ENCODE data around the gene SEBOX. TPM values are rescaled to one million over a fixed set of nuclear protein-coding genes. Genes with fewer than 3 reads are reported as not detected.
A peak's percentile ranks its signal among the peaks of the same experiment; 100 is the strongest.

The SEBOX gene
- total and polyA plus RNA-seq, 2 of the 8 experiments (the other 6 are each of a cell fraction or from before 2014, with no cell fraction given): not detected

- H3K27ac ChIP-seq (ENCODE audit: low read depth, low read length): peak within 1 kb of the TSS; percentile 72
- peak within 1 kb of the TSS; percentile 90 to 91 for H3K4me2 ChIP-seq (ENCODE audit: insufficient read depth in 1 of 2, low read depth in 2 of 2, low read length in 2 of 2)
- peak within 1 kb of the TSS; percentile 77 for H2BK5ac ChIP-seq (ENCODE audit: low read depth, low read length)
- H3K79me1 ChIP-seq (ENCODE audit: low read depth, low read length): peaks cover 16% of the 10 kb centered on the region
- H4K20me1 ChIP-seq (replicated peaks in 1 of 2; ENCODE audit: control insufficient read depth in 1 of 2, insufficient read depth in 2 of 2, low read length in 2 of 2): peaks cover 5% of the 10 kb centered on the region in 2 experiments
- H3K79me2 ChIP-seq (ENCODE audit: control insufficient read depth in 1 of 2, insufficient read depth in 2 of 2, low read length in 2 of 2): peaks cover 0 to 13% of the 10 kb centered on the region in 2 experiments; a peak in 2 of 4 replicates
- no peaks in the 10 kb centered on the region for H3K27me3 ChIP-seq (replicated peaks in 1 of 4; ENCODE audit: control insufficient read depth in 3 of 4, extremely low read depth in 1 of 4, insufficient read depth in 3 of 4, low read length in 3 of 4)
- H3K56ac ChIP-seq (replicated peaks; ENCODE audit: insufficient read length, low read depth, low read length): peak within 1 kb of the TSS; percentile 38
- peak within 1 kb of the TSS; percentile 70 for H2AFZ ChIP-seq (ENCODE audit: low read length)
- peak within 1 kb of the TSS; percentile 87 to 95 (median 92) for H3K4me3 ChIP-seq (ENCODE audit: extremely low read depth in 1 of 4, insufficient read depth in 2 of 4, low read depth in 3 of 4, low read length in 4 of 4)
- H2BK15ac ChIP-seq (ENCODE audit: low read length): no peak within 1 kb of the TSS
- H2AK5ac ChIP-seq (ENCODE audit: low read depth, low read length): no peak within 1 kb of the TSS
- ChIA-PET CTCF (ENCODE audit: partially characterized antibody) (interaction anchor here (0.7 to 1.9 kb wide), 11 partner anchors 10 to 85 kb away, joined by 3 to 7 read pairs (median 4); partner anchors contain the start of gene VTN), POLR2A (ENCODE audit: partially characterized antibody) (interaction anchor here (0.9 to 2.9 kb wide), 15 partner anchors 9 to 275 kb away, joined by 3 to 19 read pairs (median 8); partner anchors contain the start of genes POLDIP2, SEBOX and TMEM97)
- no peak within 1 kb of the TSS for H3K4ac ChIP-seq (replicated peaks; ENCODE audit: insufficient read length, low read depth, low read length)
- H4K91ac ChIP-seq (replicated peaks; ENCODE audit: insufficient read length, low read length): peak within 1 kb of the TSS; percentile 38
- H3K23me2 ChIP-seq (ENCODE audit: low read depth, low read length): peaks cover 10% of the 10 kb centered on the region; the same call in 1 of the 2 replicates
- H3K4me1 ChIP-seq (replicated peaks in 1 of 4; ENCODE audit: control insufficient read depth in 3 of 4, insufficient read depth in 4 of 4, low read length in 3 of 4): peaks cover 0 to 10% (median 8%) of the 10 kb centered on the region in 4 experiments; a peak in 6 of 7 replicates
- no peaks in the 10 kb centered on the region for H3K9me3 ChIP-seq (ENCODE audit: insufficient read depth in 2 of 2, low read depth in 1 of 2, low read length in 1 of 2)
- H3K9ac ChIP-seq (replicated peaks in 1 of 4; ENCODE audit: extremely low read depth in 1 of 4, low read depth in 3 of 4, low read length in 3 of 4): peak within 1 kb of the TSS; percentile 70 to 90 (median 83)
- H2BK12ac ChIP-seq (ENCODE audit: low read depth, low read length): no peak within 1 kb of the TSS
- no peak within 1 kb of the TSS for H2BK120ac ChIP-seq (replicated peaks; ENCODE audit: low read depth, low read length)
- H4K5ac ChIP-seq (ENCODE audit: insufficient read length, low read depth, low read length): no peak within 1 kb of the TSS
- no peak within 1 kb of the TSS for H2BK20ac ChIP-seq (ENCODE audit: low read length)
- WGBS, 2 experiments (ENCODE audit: extremely low coverage in 1 of 2, insufficient coverage in 1 of 2, insufficient read length in 1 of 2, insufficient replicate concordance in 2 of 2, low coverage in 1 of 2, low lambda C conversion rate in 2 of 2, missing lambda C conversion rate in 1 of 2): 1% methylated on average over 52 of the region's 62 CpGs; no CpG with 5 or more reads in 1 of the 2 experiments
- no peak within 1 kb of the TSS for H3K23ac ChIP-seq (ENCODE audit: insufficient read length)
- H3K18ac ChIP-seq (ENCODE audit: extremely low read depth, low read length): no peak within 1 kb of the TSS; the same call in 1 of the 2 replicates
- H3K14ac ChIP-seq (ENCODE audit: insufficient read length): no peak within 1 kb of the TSS
- H4K8ac ChIP-seq (ENCODE audit: extremely low read depth, insufficient read depth, low read length): peak within 1 kb of the TSS; percentile 72; the same call in 1 of the 2 replicates
- H3K36me3 ChIP-seq (ENCODE audit: control insufficient read depth in 2 of 4, insufficient read depth in 4 of 4, low read length in 3 of 4): no peaks in the 10 kb centered on the region
- FAIRE-seq (peak; percentile 57), DNase-seq (ENCODE audit: low read depth in 1 of 2, low spot score in 2 of 2) (peak; percentile 94 to 100)
- peak; percentile 19; the same call in 1 of the 2 replicates for TF ChIP-seq SP4 (IDR thresholded peaks at IDR 0.05; ENCODE audit: low read length)
- peak; percentile 92 for TF ChIP-seq JUN (IDR thresholded peaks at IDR 0.05; ENCODE audit: low read depth, low read length)
- TF ChIP-seq CBX5 (IDR thresholded peaks at IDR 0.05; ENCODE audit: low read depth, low read length): no peak
- TF ChIP-seq MAFK (IDR thresholded peaks at IDR 0.05; ENCODE audit: low read depth, low read length): no peak
- TF ChIP-seq POLR2AphosphoS5 (IDR thresholded peaks at IDR 0.05; ENCODE audit: low read depth, low read length): peak; percentile 39; the same call in 1 of the 2 replicates
- TF ChIP-seq TCF12 (IDR thresholded peaks at IDR 0.05; ENCODE audit: low read depth, low read length): peak; percentile 58; the same call in 1 of the 2 replicates
- no peak for TF ChIP-seq HDAC6 (IDR thresholded peaks at IDR 0.05; ENCODE audit: low read depth, low read length)
- TF ChIP-seq CEBPB (IDR thresholded peaks at IDR 0.05; ENCODE audit: low read depth, low read length): no peak
- no peak for TF ChIP-seq POU5F1 (IDR thresholded peaks at IDR 0.05; ENCODE audit: low read depth, low read length)
- no peak for TF ChIP-seq KDM1A (IDR thresholded peaks at IDR 0.05; ENCODE audit: borderline replicate concordance, low read length)
- TF ChIP-seq HDAC2 (IDR thresholded peaks at IDR 0.05; ENCODE audit: borderline replicate concordance in 1 of 2, low read depth in 2 of 2, low read length in 2 of 2): peak in 1 of 2 experiments; percentile 52; a peak in 1 of 4 replicates
- TF ChIP-seq TAF1 (IDR thresholded peaks at IDR 0.05; ENCODE audit: low read depth, low read length): peak; percentile 70
Observed at GRCh38 chr17:28335201-28335958, 29.6 kb downstream of the SEBOX start, which contains the start of the genes IFT20 and TNFAIP1. Gene IFT20 (minus strand): TSS chr17:28335472. CDS start chr17:28331985, 3,487 bp downstream. Gene TNFAIP1 (plus strand): TSS chr17:28335761. CDS start chr17:28339522, 3,761 bp downstream.
